Middle frontal gyrus (tissue), 1 donor: ENCODE results near the gene LHX1.

Experiments
- DNase-seq: peaks from one replicate; pipeline ENCODE4 v3.0.0-alpha.2; 2015; ENCODE audit warnings: low spot score; ENCODE audit errors: extremely low spot score

Gene LHX1

GRCh38 chr17:36921095-36921851, 16.0 kb upstream of the LHX1 start:
- no peak for DNase-seq

DNA sequence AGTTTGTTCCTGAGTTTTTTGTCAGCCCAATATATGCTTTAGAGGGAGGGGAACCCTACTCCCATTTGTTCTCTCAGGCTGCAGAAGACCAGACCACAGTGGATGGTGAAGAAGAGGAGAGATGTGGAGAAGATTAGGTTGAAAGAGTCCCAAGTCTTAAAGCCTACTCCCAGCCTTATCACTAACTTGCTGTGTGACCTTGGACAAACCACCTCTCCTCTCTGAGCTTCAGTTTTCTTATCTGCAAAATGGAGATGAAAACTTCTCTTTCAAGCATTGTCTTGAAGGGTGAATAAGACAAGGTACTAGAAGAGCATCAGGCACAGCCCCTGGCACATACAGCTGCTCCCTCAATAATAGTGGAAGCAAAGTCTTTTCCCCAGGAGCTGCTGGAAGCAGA, 15.1 kb upstream of the LHX1 start:
- no peak for DNase-seq

DNA sequence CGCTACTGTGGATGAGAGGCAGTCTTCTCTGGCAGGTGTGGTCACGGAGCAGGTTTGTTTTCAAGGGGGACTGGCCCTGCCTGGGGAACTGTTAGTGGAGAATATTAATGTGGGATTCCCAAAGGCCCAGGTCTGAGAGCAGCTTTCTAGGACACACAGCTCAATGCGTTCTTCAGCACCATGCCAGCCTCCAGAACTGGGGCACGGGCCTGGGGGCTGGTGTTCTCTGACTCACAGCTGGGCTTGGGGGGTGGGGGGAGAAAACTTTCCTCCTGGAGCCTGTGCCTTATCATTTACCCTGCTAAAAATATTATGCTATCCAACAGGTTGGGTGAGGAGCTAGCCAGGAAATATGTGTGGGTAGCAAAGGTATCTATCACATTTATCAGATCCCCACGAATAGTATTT, 13.5 kb upstream of the LHX1 start:
- DNase-seq = no peak

GRCh38 chr17:36926226-36926625, 11.0 kb upstream of the LHX1 start:
- no peak for DNase-seq

DNA sequence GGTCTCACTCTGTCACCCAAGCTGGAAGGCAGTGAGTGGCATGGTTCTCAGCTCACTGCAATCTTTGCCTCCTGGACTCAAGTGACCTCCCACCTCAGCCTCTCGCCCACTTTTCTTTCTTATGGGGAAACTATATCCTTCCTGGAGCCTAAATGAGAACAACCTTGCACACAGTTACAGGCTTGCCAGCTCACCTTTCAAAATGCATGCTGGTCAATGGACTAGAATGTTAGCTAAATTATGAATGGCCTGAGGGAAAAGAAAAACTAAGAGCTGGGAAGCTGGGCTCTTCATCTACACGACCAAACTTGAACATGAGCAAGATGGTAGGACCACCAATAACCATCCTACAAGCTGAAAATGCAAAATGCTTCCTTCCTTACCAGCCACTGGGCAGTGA, 10.6 kb upstream of the LHX1 start:
- DNase-seq = no peak

DNA sequence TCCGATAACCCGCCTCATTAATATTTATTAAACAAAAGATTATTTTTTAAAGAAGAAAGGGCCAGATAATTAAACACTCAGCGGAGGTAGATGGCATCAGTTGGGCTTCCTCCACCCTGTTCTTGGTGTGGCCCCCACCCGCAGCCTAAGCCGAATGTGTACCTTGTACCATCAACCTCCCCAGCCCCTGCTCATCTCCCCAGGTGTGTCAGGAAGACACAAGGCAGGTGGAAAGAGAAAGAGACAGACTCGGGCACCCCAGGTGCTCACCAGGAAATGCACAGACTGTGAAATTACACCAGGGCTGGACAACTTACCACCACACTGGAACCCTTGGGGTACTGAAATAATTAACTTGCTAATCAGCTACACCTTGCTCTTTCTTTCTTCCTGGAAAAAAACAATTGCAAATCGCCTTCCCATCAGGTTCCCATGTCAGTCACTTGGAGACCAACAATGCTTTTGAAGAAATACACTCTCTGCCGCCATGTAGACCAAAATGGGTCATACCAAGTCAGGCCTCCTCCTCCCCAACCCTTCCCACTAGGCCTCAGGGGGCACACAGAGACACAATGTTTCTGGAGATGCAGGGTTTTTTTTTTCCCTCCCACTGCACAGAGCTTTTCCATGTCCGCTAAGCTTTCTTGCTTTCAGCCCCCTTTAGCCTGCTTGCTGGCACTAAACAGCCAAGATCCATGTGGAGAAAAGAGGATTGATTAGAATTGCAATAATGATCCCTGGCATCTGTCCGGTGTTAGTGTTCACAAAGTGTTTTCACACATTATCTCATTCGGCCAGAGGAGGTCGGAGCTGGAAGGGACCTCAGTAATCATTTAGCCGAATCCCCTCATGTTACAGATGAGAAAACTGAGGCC, 8.6 kb upstream of the LHX1 start:
- DNase-seq = no peak

GRCh38 chr17:36929851-36930582, 7.3 kb upstream of the LHX1 start:
- DNase-seq = no peak

DNA sequence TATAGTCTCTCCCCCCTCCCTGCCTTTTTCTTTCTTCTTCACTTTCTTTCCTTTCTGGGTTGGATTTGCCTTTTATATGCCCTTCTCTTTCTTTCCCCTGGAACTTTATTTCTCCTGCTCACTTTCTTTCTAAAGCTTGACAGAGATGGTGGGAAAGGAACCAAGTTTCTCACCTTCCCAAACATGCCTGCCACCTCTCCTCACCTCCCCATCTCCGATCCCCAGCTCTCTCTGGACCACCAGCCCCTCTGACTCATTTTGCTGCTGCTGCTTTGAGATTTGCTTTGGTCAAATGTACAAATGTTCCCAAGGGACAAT, 6.7 kb upstream of the LHX1 start:
- DNase-seq = no peak

DNA sequence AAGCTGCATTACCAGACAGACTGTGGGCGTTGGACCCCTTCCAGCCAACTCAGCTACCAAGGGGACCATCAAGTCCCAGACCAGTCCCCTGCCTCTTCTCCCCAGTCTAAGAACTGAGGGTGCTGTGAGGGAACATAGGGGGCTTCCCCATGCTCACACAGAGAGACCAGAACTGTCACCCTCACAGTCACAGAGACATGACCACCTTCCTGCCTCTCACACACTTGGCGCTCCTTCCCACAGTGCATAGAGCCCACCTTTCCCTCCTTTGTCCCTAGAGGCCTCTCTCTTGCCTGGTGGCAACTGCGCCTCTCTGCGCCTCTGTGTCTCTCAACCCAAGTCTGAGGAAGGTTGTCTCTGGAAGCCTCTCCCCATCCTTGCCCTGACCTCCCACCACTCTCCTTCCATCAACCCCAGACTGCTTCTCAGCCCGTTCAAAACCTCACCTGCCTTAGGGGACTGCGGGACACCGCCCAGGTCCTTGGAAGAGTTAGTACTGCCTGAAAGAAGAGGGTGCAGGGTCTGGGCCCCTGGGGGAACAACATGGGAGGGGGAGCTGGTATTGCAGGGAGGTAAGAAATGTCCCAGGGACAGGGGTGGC, 6.1 kb upstream of the LHX1 start:
- DNase-seq = no peak

DNA sequence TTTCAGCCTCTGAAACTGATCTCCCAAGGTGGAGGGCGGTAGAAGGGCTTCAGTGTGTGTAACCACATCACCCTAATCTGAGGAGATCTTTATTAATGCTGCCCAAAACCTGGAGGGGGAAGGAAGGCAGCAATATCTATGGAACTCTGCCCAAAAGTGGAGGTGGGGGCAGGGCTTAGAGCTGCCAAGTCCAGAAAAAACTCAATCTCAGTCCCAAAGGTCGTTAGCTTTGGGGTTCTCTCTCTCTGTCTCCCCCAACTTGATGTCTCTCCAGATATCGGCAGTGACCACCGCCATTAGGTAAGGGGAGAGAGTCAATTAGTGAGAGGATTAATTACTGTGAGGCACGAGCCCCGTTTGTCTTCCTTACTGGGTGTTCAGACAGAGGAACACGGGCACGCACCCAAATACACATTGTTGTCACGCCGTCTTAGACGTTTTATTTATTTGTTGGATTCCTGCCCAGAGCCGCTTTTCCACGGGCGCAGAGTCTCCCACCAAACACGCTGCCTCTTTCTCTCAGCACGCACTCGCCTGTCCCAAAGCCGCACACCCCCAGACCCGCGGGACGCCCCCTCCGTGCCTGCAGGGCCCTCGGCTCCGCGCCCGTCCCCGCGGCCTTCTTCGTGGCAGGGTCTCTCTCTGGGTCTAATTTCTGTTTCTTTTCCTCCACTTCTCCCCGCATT, 5.4 kb upstream of the LHX1 start:
- no peak for DNase-seq

GRCh38 chr17:36932383-36932693, 4.9 kb upstream of the LHX1 start:
- no peak for DNase-seq

DNA sequence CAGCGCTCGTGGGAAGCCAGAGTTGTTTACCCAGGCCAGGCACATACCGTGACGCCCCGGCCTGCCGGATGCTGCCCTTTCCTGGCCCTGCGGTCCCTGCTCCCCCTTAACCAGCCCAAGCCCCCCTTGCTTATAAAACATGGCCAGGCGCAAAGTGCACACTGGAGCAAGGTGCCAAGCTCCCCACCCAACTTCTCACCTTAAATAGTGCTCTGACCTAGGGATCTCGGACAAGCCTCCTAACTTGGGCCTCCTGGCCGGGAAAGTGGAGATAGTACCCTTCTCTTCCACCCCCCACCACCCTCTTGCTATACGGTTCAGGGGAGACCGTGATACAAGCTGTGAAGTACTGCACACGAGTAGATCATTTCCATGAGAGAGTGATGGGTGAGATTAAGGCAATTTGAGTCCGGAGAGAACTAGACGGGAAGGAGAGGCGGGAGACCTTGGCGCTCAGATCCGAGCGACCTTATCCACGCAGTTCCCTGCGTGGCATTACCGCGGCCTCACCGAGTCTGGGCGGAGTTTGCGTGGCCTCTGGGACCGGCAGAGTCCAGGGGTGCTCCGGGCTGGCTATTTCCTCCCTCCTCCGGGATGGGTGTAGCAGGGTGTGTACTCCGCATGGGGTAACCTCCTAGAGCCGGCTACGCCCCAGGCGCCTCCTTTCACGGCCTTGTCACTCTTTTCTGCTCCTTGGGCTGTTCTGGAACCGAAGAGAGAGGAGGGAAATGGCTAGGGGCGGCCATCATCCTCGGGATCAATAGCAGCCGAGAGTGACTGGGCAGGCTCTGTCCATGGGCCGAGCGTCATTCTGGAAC, 4.4 kb upstream of the LHX1 start:
- no peak for DNase-seq

DNA sequence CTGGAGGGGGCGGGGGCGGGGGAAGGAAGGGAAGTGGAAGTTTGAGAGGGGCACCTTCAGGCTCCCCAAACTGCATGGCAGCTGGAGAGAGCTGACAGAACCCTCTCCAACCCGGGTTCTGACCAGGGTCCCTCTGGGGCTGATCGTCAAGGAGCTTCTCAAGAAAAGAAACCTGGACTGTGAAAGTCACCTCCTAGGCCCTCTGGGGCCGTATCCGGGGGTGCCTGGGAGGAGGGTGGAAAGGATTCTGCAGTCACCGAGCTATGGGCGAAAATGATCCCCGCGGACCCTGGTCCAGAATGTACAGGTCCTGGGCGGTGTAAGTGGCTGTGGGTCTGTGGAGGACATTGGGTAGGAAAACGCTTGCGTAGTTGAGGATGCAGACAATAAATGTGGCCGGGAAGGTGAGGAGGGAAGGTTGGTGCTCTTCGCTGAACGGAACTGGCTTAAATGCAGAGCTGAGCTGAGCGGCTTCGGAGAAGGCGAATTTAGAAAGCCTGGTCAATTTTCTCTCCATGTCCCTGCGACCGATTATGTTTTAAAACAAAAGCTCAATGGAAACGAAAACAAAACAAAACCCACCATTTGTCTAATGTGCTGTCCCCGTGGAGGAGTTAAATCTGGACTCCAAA, 3.6 kb upstream of the LHX1 start:
- DNase-seq = no peak

DNA sequence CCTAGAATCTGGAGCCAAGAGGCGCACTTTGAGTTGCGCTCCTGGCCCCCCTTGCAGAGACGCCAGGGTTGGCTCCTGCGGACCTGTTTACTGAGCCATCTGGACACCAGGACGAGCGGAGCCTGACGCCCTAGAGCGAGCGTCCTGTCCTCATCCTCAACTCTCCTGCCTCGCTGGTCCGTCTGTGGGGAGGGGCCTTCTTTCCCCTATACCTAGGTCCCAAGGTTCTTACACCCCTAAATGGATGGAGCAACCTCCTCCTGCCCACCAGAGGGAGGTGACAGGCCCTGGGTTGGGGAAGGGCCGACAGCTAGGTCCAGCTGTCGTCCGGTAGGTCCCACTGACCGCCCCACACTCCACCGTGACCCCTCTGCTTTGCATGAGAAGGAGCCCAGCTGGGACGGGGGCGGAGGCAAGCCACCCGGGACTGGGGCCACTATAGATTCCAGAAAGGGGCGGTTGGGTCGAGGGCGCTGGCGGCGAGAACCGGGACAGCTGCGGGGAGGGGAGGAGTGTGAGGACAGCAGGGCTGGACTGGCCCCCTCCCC, 3.1 kb upstream of the LHX1 start:
- no peak for DNase-seq

GRCh38 chr17:36934692-36935630, 2.3 kb upstream of the LHX1 start:
- DNase-seq = no peak

DNA sequence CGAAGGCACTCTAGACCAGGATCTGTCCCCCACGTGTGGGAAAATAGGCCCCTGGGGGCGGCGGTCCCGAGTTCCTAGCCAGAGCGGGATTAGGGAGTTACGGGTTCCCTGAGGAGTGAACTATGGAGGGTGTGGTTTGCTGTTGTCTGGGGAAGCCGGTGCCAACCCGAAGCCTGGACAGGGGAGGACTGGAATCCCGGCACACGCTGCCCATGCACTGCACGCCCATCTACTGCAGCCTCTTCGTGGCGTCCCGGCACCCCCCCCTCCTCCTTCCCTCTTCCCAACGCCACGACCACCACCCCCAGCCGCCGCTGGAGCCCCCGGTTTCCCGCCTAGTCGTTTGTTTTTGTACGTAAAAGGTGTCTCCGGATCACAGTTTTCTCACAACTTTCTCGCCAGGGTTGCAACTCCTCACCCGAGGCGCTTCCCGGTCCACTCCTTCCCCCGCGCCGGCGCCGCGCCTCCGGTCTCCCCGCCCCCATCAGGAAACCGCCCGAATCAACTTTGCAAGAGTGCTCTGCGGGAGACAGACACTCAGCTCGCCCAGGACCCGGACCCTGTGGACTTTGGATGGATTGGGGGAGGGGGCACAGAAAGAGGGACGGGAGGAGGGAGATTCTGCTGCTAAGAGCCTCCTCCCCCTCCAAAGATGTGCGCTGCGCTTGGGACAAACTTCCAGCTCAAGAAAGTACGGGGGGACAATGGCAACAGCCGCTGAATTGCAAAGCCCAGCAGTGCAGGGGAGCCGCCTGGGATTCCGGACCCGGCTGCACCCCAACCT, 1.4 kb upstream of the LHX1 start:
- DNase-seq = no peak

DNA sequence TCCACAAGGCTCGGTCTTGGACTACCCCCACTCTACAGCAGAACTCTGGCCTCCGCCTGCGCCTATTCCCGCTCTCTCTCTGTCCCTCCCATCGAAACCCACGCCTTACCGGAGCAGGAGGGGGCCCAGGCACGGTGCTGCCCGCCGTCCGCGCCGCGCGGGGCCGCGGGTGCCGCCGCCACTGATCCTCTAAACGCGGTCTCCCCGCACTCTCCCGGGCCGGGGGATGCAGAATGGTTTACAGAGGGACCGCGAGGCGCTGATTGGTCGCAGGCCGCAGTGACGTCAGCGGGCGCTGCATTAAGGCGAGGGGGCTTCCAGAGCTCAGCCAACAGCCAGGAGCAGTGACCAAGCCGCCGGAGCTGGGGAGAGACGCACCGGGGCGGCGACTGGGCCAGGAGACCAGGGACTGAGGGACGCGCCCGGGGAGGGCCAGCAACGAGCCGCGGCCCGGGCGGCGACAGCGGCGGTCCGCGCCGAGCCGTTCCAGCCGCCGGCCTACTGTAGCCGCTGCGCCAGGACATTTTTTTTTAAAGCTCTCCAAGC, 747 bp upstream of the LHX1 start:
- no peak for DNase-seq
